Astrocyte of the cerebellum (primary cell): ENCODE data around the gene RAI1.
"Not testable (repeated sequence)": the region's sequence is repeated elsewhere in the genome, so short reads cannot be mapped to it uniquely, and the experiment has no call there.

Experiments used
- DNase-seq: peaks from one replicate; pipeline ENCODE4 v3.0.0-alpha.2; 2011; ENCODE audit warnings: low read depth
- H3K4me3 ChIP-seq: 2 replicates; pipeline ENCODE4 v1.5.1; 2011; ENCODE audit warnings: mild to moderate bottlenecking, low read depth, low read length, moderate library complexity
- CTCF ChIP-seq: IDR thresholded peaks from 2 replicates; pipeline ENCODE4 v1.5.1; 2012; ENCODE audit warnings: low read length, low read depth, moderate library complexity, mild to moderate bottlenecking; ENCODE audit errors: missing control alignments
- in situ Hi-C: cut with HindIII; loops from 2 replicates; pipeline ENCODE4 v1.10.0; 2017; ENCODE audit warnings: low sequenced_read_pairs

The RAI1 gene

GRCh38 chr17:17806035-17806434, 124.8 kb downstream of the RAI1 start:
- DNase-seq = no peak
- no peak overlapping the region for H3K4me3 ChIP-seq
- TF ChIP-seq CTCF = no peak
- in situ Hi-C loops = no loop called here

- in situ Hi-C loops = no loop called here
- no peak for DNase-seq
- H3K4me3 ChIP-seq = no peak overlapping the region
- no peak for TF ChIP-seq CTCF
These were observed 125.5 kb downstream of the RAI1 start for GRCh38 chr17:17806611-17807274.

GRCh38 chr17:17807440-17807839, 126.2 kb downstream of the RAI1 start:
- in situ Hi-C loops = no loop called here
- no peak overlapping the region for H3K4me3 ChIP-seq
- no peak for TF ChIP-seq CTCF
- DNase-seq = no peak

GRCh38 chr17:17808200-17808599, 126.9 kb downstream of the RAI1 start:
- in situ Hi-C loops, H3K4me3 ChIP-seq, DNase-seq: not testable (repeated sequence)

- no peak for TF ChIP-seq CTCF
- H3K4me3 ChIP-seq = no peak overlapping the region
- no peak for DNase-seq
- in situ Hi-C loops = no loop called here
These were observed 127.6 kb downstream of the RAI1 start for GRCh38 chr17:17808706-17809432.

GRCh38 chr17:17809531-17810083, 128.3 kb downstream of the RAI1 start:
- no peak overlapping the region for H3K4me3 ChIP-seq
- in situ Hi-C loops = no loop called here
- no peak for TF ChIP-seq CTCF
- no peak for DNase-seq
